HG03064 (cell line): ENCODE data around the gene ANAPC2.

Experiments
- ATAC-seq: cut with Tn5 transposase; IDR thresholded peaks from one replicate; pipeline ENCODE4 v1.9.1; 2021; ENCODE audit warnings: low read depth; ENCODE audit not compliant: unreplicated experiment

Gene ANAPC2

DNA sequence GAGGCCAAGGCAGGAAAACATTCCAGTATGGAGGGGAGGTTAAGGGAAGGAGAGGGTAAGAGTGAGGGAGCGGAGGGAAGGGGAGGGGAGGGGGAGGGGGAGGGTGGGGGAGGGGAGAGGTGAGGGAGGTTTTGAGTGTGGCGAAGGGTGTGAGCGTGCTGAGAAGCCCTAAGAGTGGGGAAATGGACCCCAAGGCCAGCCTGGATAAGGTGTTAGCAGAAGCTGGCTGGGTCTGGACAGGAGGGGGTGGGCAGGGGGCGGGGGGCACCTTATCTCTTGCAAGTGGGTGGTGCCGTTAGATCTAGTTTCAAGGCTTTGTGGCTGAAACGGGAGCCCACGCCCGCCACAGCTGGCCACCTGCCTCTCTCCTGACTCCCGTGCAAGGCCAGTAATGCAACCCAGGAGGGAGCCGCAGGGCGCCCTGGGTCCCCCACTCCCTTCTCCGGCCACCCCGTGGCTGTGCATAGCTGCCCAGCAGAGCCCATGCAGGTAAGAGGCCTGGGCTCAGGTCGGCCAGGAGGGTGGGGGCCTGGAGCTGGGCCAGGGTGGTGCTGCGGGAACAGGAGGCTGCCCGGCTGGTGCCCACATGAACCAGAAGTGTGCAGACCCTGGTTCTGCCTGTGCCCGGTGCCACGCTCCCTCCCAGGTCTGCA is 39.6 kb upstream of the ANAPC2 start:
- no peak for ATAC-seq

- ATAC-seq = no peak
Observed at GRCh38 chr9:137227054-137227852, 38.9 kb upstream of the ANAPC2 start, which contains the start of gene RNF224. Gene RNF224, plus strand, starts transcription at chr9:137227502. Its CDS starts 834 bp downstream, at chr9:137228336.

DNA sequence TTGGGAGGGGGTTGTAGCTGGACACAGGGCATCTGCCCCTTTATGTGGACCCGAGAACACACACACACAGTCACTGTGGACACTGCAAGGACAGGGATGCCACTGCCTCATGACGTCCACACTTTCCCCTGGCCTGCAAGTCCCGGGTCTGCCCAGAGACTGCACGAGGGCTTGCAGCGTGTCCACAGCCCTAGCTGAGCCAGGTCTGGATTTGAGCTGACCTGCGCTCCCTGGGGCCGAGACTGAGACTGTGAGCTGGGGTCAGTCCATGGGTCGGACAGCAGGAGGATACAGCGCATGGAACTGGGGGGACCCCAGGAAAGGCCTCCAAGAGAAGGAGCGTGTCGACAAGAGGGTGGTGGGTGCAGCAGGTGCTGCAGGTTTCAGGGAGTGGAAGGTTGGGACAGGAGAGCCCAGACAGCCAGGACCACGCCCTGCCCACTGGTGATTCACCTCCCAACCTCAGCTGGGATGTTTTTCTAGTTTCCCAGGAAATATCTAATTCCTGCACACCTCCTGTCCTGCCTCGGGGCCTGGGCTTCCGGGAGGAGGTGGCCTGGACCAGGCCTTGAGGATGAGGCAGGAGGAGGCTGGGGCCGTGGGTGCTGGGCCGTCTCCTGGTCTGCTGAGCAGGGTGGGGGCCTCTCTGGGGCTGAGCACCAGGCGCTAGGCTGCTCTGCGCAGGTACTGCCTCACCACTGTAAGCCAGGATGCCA is 38.1 kb upstream of the ANAPC2 start:
- ATAC-seq = no peak

DNA sequence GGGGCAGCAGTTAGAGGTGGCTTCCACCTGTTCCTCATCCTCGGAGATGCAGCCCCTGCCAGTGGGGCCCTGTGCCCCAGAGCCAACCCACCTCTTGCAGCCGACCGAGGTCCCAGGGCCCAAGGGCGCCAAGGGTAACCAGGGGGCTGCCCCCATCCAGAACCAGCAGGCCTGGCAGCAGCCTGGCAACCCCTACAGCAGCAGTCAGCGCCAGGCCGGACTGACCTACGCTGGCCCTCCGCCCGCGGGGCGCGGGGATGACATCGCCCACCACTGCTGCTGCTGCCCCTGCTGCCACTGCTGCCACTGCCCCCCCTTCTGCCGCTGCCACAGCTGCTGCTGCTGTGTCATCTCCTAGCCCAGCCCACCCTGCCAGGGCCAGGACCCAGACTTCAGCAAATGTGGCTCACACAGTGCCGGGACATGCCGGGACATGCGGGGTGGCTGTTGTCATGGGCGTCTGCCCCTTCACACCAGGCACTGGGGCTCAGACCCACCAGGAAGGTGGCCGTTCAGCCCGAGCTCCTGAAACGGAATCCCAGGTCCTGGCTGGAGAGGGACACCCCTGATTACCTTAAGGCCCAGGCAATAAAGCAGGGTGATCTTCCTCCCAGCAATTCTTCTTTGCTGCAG is 37.5 kb upstream of the ANAPC2 start:
- no peak for ATAC-seq

- no peak for ATAC-seq
Observed at GRCh38 chr9:137224830-137225694, 36.7 kb upstream of the ANAPC2 start, which contains the start of gene CYSRT1. Gene CYSRT1, plus strand, starts transcription at chr9:137225174. Its CDS starts 448 bp downstream, at chr9:137225622.

GRCh38 chr9:137223078-137223970 is 35.0 kb upstream of the ANAPC2 start:
- peak; percentile 60 for ATAC-seq

DNA sequence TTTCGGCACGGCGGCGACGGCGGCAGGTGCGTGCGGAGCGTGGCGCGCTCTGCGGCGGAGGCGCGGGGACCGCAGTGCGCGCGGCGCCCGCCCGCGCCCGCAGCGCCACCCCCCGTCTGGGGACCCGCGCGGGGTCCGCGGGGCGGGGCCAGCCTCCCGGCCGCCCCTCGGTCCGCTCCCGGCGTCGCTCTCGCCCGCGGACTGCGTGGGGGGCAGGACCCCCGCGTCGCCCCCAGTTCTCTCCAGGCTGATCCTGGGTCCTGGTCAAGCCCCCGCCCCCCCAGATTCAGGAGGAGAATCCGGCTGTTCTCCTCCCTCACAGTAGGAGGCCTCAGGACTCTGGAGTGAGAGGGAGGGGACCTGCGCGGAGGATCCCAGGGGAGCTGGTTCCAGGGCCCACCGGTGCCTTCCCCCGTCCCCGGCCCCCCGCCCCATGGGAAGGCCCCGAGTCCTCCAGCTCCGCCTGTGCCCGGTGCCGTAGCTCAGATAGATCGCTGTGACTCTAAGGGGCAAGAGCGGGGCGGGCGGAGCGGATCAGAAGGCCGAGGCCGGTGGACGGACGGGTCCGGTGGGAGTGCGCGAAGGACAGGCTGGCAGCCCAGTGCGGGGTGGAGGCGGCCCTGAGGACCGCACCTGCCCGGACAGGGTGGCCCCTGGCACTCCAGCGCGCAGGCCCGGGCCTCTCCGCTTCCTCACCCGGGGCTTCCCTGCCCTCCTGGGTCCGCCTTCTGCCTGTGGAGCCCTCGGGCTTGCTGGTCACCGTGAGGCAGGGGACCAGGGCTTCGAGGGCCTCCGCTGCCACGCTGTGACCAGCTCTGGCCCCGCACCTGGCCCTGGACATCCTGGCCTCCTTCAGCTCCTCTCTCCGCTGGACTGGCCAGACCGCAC is 34.1 kb upstream of the ANAPC2 start, which contains the start of gene RNF208:
RNF208 (minus strand) TSS at position 51 of the 888 bp plus-strand sequence. CDS start 1,028 bp downstream, outside the sequence.
- ATAC-seq = peak; percentile 4

DNA sequence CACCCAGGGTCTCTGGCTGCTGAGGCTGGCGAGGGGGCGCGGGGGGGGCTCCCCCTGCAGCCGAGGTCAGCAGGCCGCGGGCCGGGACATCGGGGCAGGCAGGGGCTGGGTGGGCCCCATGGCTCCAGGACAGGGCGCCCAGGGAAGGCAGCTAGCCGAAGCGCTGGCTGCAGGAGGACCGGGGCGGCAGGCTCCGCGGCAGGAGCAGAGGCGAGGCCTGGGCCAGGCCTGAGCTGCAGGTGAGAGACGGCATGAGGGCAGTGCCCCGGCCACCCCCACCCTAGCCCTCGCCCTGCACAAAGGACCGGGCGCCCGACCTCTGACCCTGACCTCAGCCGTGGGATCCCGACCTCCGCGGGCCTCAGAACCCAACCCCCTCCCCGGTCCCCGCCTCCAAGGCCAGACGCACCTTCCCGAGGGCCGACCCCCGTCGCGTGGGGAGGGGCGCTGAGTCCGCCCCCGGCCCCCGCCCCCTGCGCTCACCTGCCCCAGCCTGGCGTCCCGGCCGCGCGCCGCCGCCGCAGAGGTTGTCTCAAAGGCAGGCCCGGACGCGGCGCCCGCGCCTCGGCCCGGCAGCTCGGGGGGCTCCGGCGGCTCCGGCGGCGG is 33.2 kb upstream of the ANAPC2 start:
- no peak for ATAC-seq

GRCh38 chr9:137221095-137221505 is 32.7 kb upstream of the ANAPC2 start:
- ATAC-seq = no peak

DNA sequence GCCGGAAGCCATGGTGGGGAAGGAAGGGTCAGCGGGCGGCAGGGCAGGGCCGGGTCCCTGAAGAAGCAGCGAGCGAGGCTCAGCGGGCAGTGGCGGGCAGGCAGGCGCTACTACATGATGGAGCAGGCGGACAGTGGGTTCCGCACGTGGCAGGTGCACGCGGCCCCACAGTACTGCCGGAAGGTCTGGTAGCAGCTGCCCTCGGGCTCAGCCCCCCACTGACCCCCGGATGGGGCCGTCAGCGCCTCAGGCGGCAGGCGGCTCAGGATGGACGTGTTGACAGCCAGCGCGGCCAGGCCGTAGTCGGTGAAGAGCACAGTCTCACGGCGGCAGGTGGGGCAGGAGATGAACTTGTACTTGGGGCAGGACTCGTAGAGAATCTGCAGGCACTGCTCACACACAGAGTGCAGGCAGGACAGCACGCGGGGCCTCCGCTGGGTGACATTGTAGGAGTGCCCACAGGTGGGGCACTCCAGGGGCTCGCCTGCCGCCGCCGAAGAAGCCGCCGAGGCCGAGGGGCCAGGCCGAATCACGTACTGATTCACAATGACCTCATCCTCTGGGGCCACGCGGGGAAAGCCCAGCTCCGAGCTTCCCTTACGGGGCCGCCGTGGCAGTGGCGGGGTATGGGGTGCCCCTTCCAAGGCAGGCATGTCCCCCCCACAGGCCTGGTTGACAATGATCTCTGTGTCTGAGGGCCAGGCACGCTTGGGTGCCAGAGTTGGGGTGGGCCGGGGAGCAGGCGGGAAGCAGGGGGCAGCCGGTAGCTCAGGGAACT is 32.1 kb upstream of the ANAPC2 start:
- no peak for ATAC-seq

GRCh38 chr9:137219757-137220316 is 31.5 kb upstream of the ANAPC2 start:
- ATAC-seq = no peak

DNA sequence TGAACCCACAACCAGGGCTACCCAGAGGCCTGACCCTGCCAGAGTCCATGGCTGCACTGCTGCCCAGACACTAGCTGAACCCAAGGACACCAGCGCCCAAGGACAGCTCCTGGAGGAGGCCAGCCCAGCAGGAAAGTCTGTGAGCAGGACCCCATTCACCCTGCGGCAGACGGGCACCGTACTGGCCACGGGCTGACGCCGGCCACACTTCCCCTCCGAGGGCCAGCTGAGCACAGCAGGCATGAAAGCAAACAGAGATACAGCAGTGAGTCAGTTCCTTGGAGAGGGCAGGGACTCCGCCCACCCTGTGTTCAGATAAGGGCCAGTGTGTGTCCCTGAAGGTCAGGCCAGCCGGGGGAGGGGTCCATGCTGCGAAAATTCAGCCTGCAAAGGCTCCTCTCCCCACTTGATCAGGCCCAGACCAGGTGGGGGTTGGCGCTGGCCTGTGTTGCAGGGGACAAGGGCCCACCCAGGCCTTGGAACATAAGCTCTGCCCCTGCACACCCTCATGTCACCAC is 30.5 kb upstream of the ANAPC2 start:
- no peak for ATAC-seq

DNA sequence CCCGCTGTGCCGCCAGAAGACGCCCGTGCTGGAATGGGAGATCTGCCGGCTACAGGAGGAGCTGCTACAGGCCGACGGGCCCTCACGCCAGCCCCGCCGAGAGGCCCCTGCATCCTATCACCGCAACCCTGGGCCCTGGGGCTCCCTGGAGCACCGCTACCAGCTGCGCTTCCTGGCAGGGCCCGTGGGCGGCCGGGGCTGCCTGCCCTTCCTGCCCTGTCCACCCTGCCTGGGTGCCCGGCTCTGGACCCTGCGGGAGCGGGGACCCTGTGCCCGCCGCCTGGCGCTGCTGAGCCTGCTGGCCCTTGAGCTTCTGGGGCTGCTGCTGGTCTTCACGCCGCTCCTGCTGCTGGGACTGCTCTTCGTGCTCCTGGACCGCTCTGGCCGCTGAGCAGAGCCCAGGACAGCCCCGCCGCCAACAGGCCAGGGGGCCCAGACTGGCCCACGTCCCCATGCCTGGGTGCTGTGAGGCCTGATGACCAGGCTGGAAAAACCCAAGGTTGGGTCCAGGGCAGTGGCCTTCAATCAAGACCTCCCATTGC is 29.9 kb upstream of the ANAPC2 start:
- ATAC-seq = no peak

- ATAC-seq = no peak
Observed at GRCh38 chr9:137217276-137218211, 29.2 kb upstream of the ANAPC2 start.
